ENCODE measurements around the gene PTPRG. TPM values are rescaled to one million over a fixed set of nuclear protein-coding genes. Genes with fewer than 3 reads are reported as not detected.

Gene PTPRG
- total RNA-seq, 2 donors from 2014 or later, result 33.9 to 39.2 TPM

DNA sequence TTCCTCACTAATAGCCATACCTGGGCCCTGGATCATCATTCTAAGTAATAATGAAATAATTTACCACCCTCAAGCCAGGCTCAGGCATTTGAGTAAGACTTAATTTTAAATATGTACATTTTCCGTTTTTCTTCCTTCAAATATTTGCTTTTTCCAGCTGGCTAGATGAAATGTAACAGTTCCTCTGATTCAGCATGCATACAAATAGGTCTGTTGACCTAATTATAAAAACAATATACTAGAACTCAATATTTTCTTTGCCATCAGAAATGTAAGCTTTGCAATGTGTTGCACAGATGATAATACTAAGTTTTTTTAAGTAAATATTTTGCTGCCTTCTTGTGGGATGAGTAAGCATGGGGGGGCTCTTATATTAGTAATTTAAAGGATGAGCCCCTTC is 720.4 kb downstream of the PTPRG start:
- H3K36me3 ChIP-seq, result peaks cover 17% of the 10 kb centered on the region
- H3K27me3 ChIP-seq, result no peaks in the 10 kb centered on the region
- TF ChIP-seq, protein P1, sequence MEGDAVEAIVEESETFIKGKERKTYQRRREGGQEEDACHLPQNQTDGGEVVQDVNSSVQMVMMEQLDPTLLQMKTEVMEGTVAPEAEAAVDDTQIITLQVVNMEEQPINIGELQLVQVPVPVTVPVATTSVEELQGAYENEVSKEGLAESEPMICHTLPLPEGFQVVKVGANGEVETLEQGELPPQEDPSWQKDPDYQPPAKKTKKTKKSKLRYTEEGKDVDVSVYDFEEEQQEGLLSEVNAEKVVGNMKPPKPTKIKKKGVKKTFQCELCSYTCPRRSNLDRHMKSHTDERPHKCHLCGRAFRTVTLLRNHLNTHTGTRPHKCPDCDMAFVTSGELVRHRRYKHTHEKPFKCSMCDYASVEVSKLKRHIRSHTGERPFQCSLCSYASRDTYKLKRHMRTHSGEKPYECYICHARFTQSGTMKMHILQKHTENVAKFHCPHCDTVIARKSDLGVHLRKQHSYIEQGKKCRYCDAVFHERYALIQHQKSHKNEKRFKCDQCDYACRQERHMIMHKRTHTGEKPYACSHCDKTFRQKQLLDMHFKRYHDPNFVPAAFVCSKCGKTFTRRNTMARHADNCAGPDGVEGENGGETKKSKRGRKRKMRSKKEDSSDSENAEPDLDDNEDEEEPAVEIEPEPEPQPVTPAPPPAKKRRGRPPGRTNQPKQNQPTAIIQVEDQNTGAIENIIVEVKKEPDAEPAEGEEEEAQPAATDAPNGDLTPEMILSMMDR (IDR thresholded peaks at IDR 0.05), result no peak
- no peak overlapping the region for H3K4me3 ChIP-seq
- H3K4me1 ChIP-seq, result peaks cover 0 to 3% of the 10 kb centered on the region in 2 donors
- no peak for DNase-seq (ENCODE audit: low spot score)
- no peaks in the 10 kb centered on the region for H3K9me3 ChIP-seq
- no peak overlapping the region for H3K27ac ChIP-seq

DNA sequence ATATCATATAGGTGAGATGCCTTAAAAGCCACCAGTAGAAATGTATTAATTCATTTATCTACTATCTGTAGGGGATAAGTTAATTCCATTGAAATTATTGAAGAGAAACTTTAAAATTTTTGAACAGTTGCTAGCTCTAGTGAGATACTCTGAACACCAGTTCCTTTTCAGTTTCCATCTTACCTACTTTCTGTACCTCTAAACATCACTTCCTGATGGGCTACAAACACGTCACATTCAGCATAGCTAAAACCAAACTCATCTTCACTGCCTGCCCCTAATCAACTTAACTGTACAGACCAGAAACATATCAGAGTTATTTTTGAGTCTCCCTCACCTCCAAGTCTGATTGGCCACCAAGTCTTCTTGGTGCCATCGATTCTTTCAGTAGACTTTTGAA is 723.1 kb downstream of the PTPRG start:
- Histone ChIP-seq H3K4me3 (no peak overlapping the region), H3K36me3 (no peaks in the 10 kb centered on the region), H3K9me3 (no peaks in the 10 kb centered on the region), H3K4me1 (no peaks in the 10 kb centered on the region), H3K27ac (no peak overlapping the region), H3K27me3 (no peaks in the 10 kb centered on the region)
- DNase-seq (ENCODE audit: low spot score), result no peak
- TF ChIP-seq, protein P1 (IDR thresholded peaks at IDR 0.05), result no peak

DNA sequence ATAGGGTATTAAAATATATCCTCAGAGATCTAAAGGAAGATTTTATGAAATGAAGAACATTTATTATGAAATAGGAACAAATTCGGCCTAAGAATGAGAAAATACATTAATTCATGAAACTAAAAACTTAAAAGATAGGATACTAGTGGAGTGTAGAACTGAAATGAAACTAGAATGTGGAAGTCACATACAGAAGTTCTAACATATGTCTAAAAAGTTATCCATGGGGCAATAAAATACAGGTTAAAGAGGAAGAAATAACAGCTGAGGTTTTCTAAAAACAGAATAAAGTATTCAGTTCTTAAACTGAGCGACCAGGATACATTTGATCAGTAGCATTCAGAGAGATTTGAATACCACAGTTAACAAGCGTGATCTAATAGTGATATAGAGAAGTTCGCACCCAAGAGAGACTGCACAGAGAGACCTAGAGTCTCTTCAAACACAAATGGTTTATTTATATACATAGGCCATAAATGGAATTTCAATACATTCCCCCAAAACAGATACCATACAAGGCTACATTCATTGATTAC is 726.1 kb downstream of the PTPRG start:
- TF ChIP-seq, protein P1 (IDR thresholded peaks at IDR 0.05), result no peak
- no peak overlapping the region for H3K27ac ChIP-seq
- H3K9me3 ChIP-seq, result no peaks in the 10 kb centered on the region
- DNase-seq (ENCODE audit: low spot score), result no peak
- H3K36me3 ChIP-seq, result peaks cover 10% of the 10 kb centered on the region
- H3K4me1 ChIP-seq, result no peaks in the 10 kb centered on the region
- H3K27me3 ChIP-seq, result no peaks in the 10 kb centered on the region
- no peak overlapping the region for H3K4me3 ChIP-seq

DNA sequence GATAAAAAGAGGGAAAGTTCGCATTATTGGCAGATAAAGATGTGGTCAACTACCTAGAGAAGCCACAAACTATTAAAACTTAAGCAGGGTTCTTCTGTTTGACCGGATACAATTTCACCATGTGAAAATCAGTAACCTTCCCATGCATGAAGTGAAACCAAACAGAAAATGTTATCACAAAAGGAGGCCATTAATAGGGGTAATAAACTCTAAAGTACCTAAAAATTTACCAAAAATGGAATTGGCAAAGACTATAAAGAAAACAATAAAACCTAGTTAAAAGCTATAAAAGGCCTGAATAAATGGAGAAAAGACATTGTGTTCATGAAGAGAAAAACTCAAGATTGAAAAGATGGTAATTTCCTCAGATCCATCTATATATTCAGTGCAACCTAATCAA is 728.6 kb downstream of the PTPRG start:
- H3K27ac ChIP-seq, result no peak overlapping the region
- H3K27me3 ChIP-seq, result no peaks in the 10 kb centered on the region
- no peak overlapping the region for H3K4me3 ChIP-seq
- TF ChIP-seq, protein P1 (IDR thresholded peaks at IDR 0.05), result no peak
- DNase-seq (ENCODE audit: low spot score), result no peak
- H3K9me3 ChIP-seq, result no peaks in the 10 kb centered on the region
- peaks cover 13% of the 10 kb centered on the region for H3K36me3 ChIP-seq
- no peaks in the 10 kb centered on the region for H3K4me1 ChIP-seq

DNA sequence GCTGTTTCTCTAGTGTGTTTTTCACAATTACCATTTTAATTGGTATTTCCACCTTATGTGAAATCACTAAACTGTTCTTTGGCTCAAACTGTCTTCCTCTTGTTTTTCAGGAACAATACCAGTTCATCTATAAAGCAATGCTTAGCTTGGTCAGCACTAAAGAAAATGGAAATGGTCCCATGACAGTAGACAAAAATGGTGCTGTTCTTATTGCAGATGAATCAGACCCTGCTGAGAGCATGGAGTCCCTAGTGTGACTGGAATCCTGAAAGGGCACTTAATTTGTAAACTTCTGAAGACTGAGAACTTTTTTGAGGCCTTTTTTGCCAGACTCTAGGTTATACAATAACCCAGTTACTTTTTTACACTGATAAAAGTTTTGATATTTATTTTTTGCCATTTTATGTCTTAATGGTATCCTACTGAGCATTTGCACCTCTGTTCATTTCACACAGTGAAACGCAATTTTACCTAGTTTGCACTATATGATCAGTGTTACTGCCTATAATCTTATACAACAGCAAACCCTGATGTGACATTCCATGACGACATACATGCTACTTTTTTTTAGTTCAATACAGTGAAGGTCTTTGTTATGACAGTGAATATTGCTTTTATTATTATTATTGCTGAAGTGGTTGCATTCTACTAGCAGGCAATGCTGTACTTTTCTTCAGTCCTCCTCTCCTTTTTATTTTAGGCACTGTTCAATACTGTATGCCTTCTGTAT is 731.8 kb downstream of the PTPRG start:
- TF ChIP-seq, protein P1 (IDR thresholded peaks at IDR 0.05), result no peak
- no peaks in the 10 kb centered on the region for H3K27me3 ChIP-seq
- no peaks in the 10 kb centered on the region for H3K4me1 ChIP-seq
- H3K27ac ChIP-seq, result no peak overlapping the region
- H3K36me3 ChIP-seq, result peaks cover 13% of the 10 kb centered on the region
- no peak overlapping the region for H3K4me3 ChIP-seq
- H3K9me3 ChIP-seq, result no peaks in the 10 kb centered on the region
- no peak for DNase-seq (ENCODE audit: low spot score)
